Endothelial cell of umbilical vein (primary cell): ENCODE measurements around the gene TPRX2.

Experiments used
- CTCF ChIP-seq, 2 donors: IDR thresholded peaks; 1 replicate in 1 of 2; 2 replicates in 1 of 2; pipeline ENCODE4 v1.5.1; 2011; ENCODE audit warnings: low read length in 2 of 2, mild to moderate bottlenecking in 2 of 2, moderate library complexity in 2 of 2, control low read depth in 1 of 2, inconsistent platforms in 1 of 2, low read depth in 1 of 2; ENCODE audit not compliant: insufficient read depth in 1 of 2; ENCODE audit errors: extremely low read depth in 1 of 2
- EZH2 ChIP-seq: IDR thresholded peaks from 2 replicates; pipeline ENCODE4 v1.6.1; 2012; ENCODE audit warnings: borderline replicate concordance, low read depth, mild to moderate bottlenecking, moderate library complexity, low read length, inconsistent platforms; ENCODE audit not compliant: severe bottlenecking
- MYC ChIP-seq: IDR thresholded peaks from one replicate; pipeline ENCODE4 v1.6.1; 2011; ENCODE audit warnings: mild to moderate bottlenecking, low read depth, low read length
- TF ChIP-seq, protein P1 (sequence below): IDR thresholded peaks from 2 replicates; pipeline ENCODE4 v1.6.1; 2011; ENCODE audit not compliant: insufficient read depth, insufficient read length

GRCh38 chr19:47865166-47865565 is 6.1 kb downstream of the TPRX2 start:
- no peak for TF ChIP-seq MYC
- no peak for TF ChIP-seq EZH2
- TF ChIP-seq, protein P1, sequence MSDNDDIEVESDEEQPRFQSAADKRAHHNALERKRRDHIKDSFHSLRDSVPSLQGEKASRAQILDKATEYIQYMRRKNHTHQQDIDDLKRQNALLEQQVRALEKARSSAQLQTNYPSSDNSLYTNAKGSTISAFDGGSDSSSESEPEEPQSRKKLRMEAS, result no peak
- no peak for TF ChIP-seq CTCF (IDR thresholded peaks at IDR 0.05; ENCODE audit: extremely low read depth in 1 of 2, insufficient read depth in 1 of 2, low read depth in 1 of 2, low read length in 2 of 2)
